Measurements from ENCODE around the gene H2BK1.

The H2BK1 gene

GRCh38 chr7:151166629-151167196 lies 43.6 kb downstream of the H2BK1 start:
- no peak for DNase-seq (ENCODE audit: low spot score)
- TF ChIP-seq, protein P1, sequence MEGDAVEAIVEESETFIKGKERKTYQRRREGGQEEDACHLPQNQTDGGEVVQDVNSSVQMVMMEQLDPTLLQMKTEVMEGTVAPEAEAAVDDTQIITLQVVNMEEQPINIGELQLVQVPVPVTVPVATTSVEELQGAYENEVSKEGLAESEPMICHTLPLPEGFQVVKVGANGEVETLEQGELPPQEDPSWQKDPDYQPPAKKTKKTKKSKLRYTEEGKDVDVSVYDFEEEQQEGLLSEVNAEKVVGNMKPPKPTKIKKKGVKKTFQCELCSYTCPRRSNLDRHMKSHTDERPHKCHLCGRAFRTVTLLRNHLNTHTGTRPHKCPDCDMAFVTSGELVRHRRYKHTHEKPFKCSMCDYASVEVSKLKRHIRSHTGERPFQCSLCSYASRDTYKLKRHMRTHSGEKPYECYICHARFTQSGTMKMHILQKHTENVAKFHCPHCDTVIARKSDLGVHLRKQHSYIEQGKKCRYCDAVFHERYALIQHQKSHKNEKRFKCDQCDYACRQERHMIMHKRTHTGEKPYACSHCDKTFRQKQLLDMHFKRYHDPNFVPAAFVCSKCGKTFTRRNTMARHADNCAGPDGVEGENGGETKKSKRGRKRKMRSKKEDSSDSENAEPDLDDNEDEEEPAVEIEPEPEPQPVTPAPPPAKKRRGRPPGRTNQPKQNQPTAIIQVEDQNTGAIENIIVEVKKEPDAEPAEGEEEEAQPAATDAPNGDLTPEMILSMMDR (IDR thresholded peaks at IDR 0.05; ENCODE audit: extremely low read depth, missing control alignments) = no peak

GRCh38 chr7:151161757-151162156 lies 48.5 kb downstream of the H2BK1 start:
- TF ChIP-seq, protein P1 (IDR thresholded peaks at IDR 0.05; ENCODE audit: extremely low read depth, missing control alignments) = no peak
- DNase-seq (ENCODE audit: low spot score) = no peak

Measured in GM20000 (cell line).